Inferior parietal cortex (tissue), 1 donor: ENCODE results near the gene ALKAL2.

ENCODE experiments used
- DNase-seq: peaks from one replicate; pipeline ENCODE4 v3.0.0-alpha.2; 2016; ENCODE audit errors: extremely low spot score

ALKAL2 gene

DNA sequence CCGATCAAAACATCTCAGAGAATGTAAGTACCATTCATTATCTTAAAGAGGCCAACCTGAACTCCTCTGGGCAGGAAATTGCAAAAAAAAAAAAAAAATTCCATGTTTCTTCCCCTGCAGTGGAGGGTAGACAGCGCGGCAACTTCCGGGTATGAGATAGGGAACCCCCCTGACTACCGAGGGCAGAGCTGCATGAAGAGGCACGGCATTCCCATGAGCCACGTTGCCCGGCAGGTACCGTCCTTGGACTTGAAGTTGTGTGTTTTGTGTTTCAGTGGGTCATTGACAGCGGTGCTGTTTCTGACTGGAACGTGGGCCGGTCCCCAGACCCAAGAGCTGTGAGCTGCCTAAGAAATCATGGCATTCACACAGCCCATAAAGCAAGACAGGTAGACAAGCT is 16.0 kb downstream of the ALKAL2 start:
- DNase-seq = no peak

DNA sequence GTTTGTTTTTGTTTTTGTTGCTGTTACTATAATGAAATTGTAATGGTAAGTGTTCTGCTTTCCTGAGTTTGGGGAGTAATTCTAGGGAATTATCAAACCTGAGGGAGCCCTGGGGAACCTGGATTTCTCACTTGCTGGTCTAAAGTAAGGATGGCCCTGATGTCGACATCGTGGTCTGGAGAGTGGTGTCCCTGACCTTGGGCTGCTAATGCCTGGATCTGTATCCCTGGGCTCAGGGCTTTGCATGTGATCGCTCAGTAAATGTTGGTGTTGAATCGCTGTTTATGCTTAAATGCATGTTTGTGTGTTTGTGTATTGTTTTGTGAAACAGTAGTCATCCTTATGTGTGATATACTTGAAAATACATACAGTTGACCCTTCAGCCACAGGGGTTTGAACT is 17.0 kb downstream of the ALKAL2 start:
- no peak for DNase-seq

DNA sequence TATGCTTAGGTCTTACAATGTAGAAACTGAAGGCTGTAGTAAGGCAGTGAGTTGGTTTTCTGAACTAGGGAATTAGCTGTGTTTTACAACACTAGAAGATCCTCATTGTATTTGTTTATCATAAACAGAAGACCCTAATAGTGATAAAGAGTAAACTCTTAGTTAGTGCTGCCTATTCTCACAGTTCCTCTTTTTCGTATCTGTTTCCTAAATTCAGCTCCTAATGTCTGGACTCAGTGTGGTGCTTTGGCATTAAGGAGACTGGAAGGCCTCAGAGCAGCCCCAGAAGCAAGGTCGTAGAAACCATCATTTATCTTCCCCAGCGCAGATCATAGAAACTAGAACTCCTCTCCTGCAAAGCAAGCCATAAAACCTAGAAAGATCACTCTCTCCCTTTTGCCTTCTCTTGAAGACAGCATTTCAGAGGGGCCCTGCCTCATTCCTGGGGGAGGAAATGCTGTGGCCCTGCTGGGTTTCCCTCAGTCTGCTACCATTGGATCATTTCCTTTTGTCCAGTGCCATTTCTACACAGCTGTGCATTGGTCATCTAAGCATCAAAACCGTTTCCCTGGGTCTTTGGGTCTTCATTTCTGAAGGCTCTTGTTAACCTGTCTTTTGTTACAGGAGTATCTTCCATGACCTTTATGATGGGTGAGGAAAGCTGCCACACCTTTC is 18.4 kb downstream of the ALKAL2 start:
- no peak for DNase-seq

DNA sequence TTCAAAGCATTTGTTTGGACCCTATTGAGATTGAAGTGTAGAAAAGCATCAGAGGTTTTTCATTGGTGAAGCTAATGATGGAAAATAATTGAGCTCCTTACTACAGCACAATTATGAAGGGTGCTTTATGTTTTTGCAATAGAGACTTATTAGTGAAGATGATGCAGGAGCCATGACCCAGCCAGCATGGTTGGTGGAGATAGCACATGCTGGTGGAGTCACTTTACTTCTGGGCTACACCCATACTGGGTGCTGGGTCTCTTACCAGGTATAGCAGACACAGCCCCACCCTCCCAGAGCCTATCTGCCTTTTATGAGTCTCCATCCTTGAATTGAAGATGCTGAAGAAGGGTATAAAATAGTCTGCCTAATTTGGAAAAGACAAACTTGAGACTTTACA is 19.6 kb downstream of the ALKAL2 start:
- DNase-seq = no peak

DNA sequence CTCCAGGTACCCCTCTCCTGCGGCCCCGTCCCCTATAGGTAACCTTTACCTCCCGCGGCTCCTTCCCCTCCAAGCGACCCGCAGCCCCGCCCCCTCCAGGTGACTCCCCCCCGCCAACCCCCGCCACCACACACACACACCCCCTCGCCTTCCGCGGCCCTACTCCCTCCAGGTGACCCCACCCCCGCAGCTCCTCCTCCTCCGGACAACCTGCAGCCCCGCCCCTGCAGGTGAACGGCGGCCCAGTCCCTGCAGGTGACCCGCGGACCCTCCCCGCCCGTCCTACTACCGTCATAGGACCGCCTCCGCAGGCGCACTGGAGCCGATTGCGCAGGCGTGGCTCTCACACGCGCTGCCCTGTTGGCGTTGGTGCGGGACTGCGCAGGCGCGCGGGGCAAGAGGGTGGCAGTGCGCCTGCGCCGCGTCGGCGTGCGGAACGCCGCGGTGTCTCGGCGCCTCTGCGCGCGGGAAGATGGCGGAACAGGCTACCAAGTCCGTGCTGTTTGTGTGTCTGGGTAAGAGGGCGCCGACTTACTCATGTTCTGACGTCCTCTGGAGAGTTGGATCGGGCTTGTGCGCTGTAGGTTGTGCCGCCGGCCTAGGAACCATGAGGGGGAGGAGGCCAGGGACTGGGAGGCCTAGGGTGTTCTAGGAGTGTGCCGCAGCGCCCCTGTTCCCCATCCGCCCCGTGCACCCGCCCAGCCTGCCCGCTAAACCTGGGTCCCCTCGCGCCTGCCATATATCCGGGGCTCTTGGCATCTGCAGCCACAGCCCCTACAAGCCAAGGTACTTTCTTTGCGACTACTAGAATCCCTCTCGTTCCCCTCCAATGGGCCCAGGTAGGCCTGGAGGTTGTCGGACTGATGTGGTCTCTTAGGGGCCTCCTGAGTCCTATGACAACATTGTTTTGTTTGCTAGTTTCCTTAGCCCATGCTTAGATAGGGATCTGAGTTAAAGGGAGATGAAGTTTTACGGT is 23.1 kb downstream of the ALKAL2 start, which contains the start of gene ACP1:
Gene ACP1, plus strand, starts transcription at position 455 of the 976 bp plus-strand sequence. Its CDS starts 18 bp downstream, at position 473.
- DNase-seq = peak; percentile 95

DNA sequence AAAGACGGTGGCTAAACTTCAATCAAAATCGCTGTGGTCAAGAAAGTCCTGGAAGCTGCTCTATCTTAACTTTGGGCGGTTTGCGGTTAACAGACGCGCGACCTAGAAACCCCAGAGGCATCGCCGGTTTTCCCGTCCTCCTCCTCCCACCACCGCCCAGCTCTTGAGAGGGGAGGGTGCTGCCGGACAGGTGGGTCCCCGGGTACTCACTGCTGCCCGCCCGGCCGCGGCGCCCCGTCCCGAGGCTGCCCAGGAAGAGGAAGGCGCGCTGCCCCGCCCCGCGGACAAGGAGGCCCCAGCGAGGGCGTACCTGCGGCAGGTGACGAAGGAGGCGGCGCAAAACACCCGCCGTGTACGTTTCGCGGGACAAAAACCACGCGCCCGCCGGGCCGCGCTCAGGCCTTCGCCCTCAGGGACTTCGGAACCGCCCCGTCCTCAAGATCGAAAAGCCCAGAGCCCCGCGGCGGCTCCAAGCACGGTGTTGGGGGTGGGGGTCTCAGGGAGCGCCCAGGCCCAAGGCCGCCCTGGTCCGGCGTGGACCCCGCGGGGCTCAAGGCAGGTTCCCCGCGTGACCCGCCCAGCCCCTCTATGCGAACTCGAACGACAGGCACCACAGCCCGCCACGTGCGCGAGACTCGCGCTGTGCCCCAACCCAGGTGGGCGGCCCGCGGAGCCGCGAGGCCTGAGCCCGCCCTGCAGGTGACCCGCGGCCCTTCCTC is 24.0 kb downstream of the ALKAL2 start, which contains the start of gene SH3YL1:
Gene SH3YL1, minus strand, starts transcription at position 259 of the 719 bp plus-strand sequence. Its CDS starts 48 bp downstream, at position 211.
- DNase-seq = no peak

DNA sequence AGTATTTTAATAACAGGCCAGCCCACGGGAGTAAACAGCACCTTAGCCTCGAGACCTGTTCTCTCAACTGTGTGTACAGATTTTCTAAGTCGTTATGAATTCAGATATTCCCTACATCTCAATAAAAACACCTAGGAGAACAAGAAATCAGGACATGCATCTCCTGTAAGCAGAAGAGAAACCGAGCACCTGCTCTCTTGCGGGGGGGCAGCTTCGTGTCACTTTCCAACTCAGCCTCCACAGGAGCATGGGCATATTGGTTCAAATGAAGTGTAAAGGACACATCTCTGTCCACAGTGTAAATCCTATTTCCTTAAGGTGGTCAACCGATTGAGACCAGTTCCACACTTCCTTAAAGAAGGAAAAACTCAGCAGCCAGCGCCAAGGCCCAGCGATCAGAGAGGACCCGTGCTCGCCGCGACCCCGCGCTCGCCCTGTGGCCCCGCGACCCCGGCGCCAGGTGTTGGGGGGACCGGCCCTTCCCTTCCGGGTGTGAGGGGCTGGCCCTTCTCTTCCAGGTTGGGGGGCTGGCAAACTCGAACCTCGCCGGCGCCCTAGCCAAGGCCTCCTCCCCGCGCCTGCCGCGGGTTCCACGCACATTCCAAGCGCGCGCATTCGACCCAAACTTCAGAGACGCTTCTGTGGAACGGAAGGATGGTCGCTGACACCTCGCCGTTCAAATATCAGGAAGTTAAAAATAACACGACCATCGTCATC is 24.7 kb downstream of the ALKAL2 start:
- no peak for DNase-seq

DNA sequence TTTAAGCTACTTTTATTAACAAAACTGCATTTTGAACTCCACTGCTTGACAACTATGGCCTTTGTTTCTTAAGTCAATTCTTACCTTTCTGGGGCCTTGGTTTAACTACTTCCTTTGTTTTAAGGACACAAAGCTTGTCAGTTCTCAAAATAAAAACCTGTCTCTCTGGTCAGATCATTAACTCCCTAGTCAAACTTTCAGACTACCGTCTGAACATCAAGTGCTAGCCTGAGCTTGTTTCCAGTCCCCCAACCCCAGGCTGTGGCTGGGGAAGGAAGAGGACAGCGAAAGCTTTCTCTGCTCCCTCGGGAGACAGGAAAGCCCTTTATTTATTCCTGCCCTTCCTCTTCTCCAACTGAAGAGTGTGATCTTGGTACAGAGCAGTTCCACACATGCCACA is 25.8 kb downstream of the ALKAL2 start:
- DNase-seq = no peak

DNA sequence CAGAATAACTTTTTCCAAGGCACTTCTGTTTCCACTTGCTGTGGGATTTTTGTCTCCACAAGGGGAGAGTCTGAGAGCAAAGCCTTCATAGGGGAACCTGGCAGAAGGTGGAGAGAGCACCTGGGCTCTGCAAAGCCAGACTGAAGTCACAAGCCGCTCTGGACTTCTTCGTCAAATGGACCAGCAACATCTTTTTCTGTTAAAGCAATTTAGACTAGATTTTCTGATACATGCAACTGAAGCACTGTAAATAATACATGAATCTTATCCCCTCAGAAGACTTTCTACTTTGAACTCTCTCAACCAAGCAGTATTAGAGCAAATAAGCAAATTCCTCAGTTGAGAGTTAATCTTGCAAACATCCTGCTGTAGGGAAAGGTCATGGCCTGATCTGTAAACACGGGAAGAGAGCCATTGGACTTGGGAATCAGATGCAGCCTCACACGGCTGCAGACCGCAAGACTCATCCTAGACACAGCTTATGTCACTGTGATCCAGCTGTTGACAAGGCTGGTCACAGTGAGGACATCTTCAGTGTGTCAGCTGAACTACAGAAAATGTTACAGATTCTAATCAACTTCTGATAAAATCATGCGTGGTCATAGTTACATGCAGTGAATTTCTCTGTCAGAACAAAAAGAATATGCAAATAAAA is 27.3 kb downstream of the ALKAL2 start:
- no peak for DNase-seq

DNA sequence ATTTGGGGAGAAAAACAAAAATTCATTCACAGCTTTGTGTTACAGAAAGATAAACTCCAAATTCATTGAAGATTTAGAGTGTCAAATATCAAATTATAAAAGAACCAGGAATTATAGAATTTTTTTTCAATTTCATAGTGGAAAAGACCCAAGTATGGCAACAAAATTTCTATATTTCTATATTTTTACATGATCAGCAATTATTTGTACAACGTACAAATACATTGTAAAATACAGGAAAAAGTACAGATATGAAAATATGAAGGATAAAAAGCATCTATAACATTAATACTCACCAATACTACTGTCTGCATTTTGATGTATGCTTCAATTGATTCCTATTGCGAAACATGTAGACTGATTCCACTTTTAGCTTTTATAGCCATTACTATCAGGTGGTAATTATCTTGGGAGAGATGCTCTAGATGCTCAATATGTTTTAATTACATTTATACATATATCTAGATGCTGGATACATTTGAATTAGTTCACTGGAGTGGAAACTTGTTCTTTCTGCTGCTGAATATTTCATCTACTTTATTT is 28.0 kb downstream of the ALKAL2 start:
- no peak for DNase-seq

DNA sequence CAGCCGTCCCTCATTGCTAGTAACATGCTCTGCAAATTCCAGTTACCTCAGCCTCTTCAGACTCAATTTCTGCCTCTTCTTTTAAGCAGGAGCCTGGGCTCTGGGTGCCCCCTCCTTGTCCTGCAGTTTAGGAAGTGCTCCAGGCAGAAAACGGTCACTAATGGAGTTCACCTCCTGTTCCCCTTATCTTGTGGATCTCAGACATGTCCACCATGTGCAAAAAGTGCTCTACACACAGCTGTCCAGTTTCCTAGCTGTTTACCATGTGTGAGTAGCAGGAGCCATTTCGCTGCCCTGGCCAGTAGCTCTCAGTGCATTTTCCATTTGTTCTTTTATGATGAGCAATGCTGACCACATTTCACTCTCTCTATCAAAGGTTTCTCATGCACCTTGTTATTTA is 29.0 kb downstream of the ALKAL2 start:
- DNase-seq = no peak

DNA sequence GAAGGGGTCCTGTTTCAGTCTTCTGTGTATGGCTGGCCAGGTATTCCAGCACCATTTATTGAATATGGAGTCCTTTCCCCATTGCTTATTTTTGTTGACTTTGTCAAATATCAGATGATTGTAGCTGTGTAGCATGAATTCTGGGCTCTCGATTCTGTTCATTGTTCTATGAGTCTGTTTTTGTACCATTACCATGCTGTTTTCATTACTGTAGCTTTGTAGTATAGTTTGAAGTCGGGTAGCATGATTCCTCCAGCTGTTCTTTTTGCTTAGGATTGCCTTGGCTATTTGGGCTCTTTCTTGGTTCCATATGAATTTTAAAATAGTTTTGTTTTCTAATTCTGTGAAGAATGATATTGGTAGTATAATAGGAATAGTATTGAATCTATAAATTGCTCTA is 30.0 kb downstream of the ALKAL2 start:
- DNase-seq = no peak

DNA sequence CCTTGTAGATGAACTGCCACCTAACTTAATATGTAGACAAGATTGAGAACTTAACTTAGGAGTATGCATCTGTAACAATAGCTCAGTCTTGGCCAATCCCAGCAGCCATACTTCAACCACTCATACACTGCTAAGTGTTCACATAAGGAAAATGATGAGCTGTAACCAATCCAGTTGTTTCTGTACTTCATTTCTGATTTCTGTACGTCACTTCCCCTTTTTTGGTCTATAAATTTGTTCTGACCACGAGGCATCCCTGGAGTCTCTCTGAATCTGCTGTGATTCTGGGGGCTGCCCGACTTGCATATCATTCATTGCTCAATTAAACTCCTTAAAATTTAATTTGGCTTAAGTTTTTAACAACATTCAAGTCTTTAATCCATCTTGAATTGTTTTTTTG is 30.5 kb downstream of the ALKAL2 start:
- no peak for DNase-seq

DNA sequence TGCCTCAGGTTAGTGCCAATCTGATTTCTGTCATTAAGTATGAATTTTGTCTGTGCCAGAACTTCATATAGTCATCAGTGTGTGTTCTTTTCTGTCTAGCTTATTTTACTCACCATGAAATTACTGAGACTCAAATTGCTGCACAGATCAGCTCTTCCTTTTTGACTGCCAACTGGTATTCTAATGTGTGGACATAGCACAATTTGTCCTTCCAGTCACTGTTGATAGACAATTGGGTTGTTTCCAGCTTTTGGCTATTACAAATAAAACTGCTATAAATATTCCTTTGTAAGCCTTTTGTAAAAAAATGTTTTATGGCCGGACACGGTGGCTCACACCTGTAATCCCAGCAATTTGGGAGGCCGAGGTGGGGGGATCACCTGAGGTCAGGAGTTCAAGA is 31.8 kb downstream of the ALKAL2 start:
- DNase-seq = no peak

DNA sequence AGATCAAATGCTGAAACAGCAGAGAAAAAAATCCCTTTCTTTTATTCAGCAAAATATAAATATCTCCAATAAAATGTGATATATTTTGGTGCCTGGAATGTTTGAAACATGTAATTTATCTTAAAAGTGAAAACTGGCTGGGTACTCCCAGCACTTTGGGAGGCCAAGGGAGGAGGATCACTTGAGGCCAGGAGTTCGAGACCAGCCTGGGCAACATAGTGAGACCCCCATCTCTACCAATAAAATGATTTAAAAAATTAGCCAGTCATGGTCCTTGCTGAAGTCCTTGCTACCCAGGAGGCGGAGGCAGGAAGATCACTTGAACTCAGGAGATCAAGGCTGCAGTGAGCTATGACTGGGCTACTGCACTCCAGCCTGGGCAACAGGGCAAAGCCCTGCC is 32.7 kb downstream of the ALKAL2 start:
- no peak for DNase-seq

DNA sequence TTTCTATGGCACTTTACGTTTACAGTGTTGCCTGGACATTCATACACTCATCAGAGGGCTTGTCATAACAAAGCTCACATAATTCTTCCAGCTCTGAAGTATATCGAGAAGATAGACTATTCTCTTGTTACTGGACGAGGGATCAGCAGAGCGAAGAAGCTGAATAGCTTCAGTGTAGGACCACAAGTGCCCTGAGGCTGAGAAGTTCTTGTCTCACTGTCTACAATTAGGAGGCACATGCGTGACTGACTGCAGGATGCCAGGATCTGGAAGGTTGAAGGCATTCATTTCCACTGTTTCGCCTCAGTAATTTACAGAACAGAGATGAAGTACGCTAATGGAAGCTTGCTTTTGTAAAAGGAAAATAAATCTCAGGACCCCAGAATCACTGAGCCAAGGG is 33.6 kb downstream of the ALKAL2 start:
- no peak for DNase-seq

DNA sequence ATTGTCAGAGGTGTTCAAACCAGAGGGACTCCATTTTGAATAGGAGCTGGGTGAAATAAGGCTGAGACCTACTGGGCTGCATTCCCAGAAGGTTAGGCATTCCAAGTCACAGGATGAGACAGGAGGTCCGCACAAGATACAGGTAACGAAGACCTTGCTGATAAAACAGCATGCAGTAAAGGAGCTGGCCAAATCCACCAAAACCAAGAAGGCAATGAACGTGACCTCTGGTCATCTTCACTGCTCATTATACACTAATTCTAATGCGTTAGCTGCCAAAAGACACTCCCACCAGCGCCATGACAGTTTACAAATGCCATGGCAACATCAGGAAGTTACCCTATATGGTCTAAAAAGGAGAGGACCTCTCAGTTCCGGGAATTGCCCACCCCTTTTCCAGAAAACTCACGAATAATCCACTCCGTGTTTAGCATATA is 34.7 kb downstream of the ALKAL2 start:
- DNase-seq = no peak

DNA sequence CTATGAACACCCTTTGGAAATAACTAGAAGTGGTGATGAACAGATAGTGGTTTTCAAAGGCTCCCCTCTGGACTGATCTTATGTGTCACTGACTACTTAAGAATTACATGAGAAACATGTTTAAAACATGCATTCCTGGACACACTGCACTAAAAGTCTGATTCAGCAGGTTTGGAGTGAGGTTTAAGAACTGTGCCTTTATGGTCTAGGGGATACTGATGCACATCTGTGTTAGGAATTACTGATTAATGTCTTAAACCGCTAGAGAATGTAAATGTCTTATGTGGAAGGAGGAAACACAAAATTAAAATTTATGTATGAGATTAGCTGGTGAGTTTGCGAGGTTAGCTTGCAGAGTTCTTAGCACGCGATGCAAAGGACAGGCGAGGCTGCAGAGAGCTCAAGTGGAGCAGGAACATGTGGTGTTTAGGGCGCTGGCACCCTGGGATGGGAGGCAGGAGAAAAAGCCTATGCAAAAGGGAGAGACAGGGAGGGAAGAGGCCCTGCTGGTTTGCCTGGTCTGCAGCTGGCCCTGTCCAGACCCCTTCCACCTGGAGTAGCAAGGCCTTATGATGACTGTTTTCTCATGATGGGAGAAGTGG is 35.8 kb downstream of the ALKAL2 start:
- DNase-seq = no peak

DNA sequence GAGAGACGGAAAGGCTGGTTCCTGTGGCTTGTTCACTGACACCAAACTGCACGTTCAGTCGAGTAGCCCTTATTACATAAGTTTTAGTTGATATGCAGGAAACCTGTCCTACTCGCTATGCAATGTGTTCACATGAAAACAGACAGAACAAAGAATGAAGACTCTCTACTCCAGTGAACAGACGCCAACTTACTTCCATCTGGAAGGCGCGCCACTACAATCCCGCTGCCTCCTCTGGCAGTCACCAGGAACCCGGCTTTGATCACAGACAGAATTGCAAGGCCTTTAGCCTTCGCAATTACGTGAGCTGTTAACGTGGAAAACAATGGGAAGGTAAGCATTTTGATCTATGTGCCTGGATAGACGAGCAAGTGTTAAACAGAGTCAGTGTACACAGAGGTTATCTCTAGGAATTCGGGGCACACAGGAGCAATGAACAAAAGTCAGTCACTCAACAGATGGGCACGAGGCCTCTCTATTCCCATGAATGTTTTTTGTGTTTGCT is 38.3 kb downstream of the ALKAL2 start:
- DNase-seq = no peak

DNA sequence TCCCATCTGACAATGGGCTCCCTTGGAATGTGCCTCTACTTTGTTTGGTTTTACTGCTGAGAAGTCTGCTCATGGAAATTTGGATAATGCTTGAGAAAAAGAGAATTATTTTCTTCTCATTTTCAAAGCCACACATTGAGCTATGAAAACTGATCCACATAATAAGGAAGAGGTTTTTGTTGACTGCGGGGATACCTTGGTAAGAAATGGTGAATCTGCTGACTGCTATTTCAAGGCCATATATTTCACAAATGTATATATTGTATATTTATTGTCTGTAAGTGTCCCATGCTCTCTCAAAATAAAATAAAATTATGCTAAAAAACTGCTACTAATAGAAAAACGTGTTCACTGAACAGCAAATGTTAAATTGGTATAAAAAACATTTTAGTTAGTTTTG is 39.2 kb downstream of the ALKAL2 start:
- no peak for DNase-seq
